Measurements from ENCODE around the gene SRR. TPM values are rescaled to one million over a fixed set of nuclear protein-coding genes. Genes with fewer than 3 reads are reported as not detected.

The SRR gene
- total RNA-seq, 1 donor from 2014 or later = 19.7 TPM

GRCh38 chr17:2369551-2370210 is 65.9 kb downstream of the SRR start:
- DNase-seq (ENCODE audit: extremely low read depth, low read depth, low spot score) = no peak

- no peak for DNase-seq (ENCODE audit: extremely low read depth, low read depth, low spot score)
Measured at GRCh38 chr17:2370211-2370589, 66.5 kb downstream of the SRR start.

- DNase-seq (ENCODE audit: extremely low read depth, low read depth, low spot score) = no peak
Measured at GRCh38 chr17:2371183-2372130, 67.7 kb downstream of the SRR start.

GRCh38 chr17:2372180-2372579 is 68.4 kb downstream of the SRR start:
- no peak for DNase-seq (ENCODE audit: extremely low read depth, low read depth, low spot score)

GRCh38 chr17:2372681-2373080 is 68.9 kb downstream of the SRR start:
- no peak for DNase-seq (ENCODE audit: extremely low read depth, low read depth, low spot score)

GRCh38 chr17:2373179-2373578 is 69.4 kb downstream of the SRR start:
- no peak for DNase-seq (ENCODE audit: extremely low read depth, low read depth, low spot score)

Other genes with a start within 250 kb of the SRR start
- 97.1 and 97.2 TPM in 2 replicates for gene HIC1, start 248.8 kb upstream of the SRR start, total RNA-seq
- 36.6 and 46.4 TPM in 2 replicates for gene SMG6, start 165 bp upstream of the SRR start, total RNA-seq
- 30.8 and 38.2 TPM in 2 replicates for gene TSR1, start 32.5 kb downstream of the SRR start, total RNA-seq
- gene SGSM2, start 33.6 kb downstream of the SRR start, total RNA-seq = 42.2 and 61.4 TPM in 2 replicates
- gene MNT, start 97.1 kb downstream of the SRR start, total RNA-seq = 15.1 and 15.6 TPM in 2 replicates
- gene METTL16, start 207.9 kb downstream of the SRR start, total RNA-seq = 20.9 and 34.2 TPM in 2 replicates